PC-3 (cell line): ENCODE results near the gene IGFBP1.

Experiments used
- CTCF ChIP-seq: fragments of 300-600 bp; sonication (generic); conservative IDR thresholded peaks from 2 replicates; pipeline ENCODE4 v1.5.1; 2017; ENCODE audit warnings: antibody characterized with exemption, low read depth, mild to moderate bottlenecking, low read length
- EZH2 ChIP-seq: fragments of 300-600 bp; sonication (generic); IDR thresholded peaks from one replicate; pipeline ENCODE4 v1.6.1; 2017; ENCODE audit warnings: antibody characterized with exemption, mild to moderate bottlenecking, low read length; ENCODE audit not compliant: unreplicated experiment

- TF ChIP-seq CTCF (no peak), EZH2 (no peak)
Observed at GRCh38 chr7:45888185-45888992, at the start of gene IGFBP1.
